ENCODE results near the gene METTL9.

DNA sequence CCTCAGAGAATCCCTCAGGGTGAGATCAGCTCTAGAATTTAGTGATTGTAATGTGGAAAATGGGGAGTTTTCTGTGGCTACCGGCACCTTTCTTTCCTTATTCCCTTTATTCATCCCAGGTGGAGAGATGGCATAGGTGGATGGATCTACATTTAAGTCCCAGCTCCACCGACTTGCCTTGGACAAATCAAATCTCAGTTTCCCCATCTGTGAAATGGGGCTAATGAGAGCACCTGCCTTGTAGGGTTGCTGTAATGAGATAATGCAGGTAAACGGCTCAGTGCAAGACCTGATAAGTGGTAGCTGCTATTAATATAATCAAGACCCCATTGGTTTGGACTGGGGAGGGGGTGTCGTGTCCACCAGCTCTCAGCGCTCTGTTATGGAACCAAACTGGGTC, 104.9 kb downstream of the METTL9 start:
- no peak for TF ChIP-seq CTCF (IDR thresholded peaks at IDR 0.05)
- no peak for TF ChIP-seq ZFX (IDR thresholded peaks at IDR 0.05; ENCODE audit: borderline replicate concordance)
